ENCODE measurements around the gene TPCN1. TPM values are rescaled to one million over a fixed set of nuclear protein-coding genes. Genes with fewer than 3 reads are reported as not detected.

The TPCN1 gene
- total RNA-seq, 1 experiment from 2014 or later: 42.7 TPM

- H3K4me3 ChIP-seq: no peak overlapping the region
- no peaks in the 10 kb centered on the region for H3K9me3 ChIP-seq (ENCODE audit: insufficient read depth, low read depth)
- intact Hi-C loops (cut with micrococcal nuclease; ENCODE audit: unreplicated experiment): no loop called here
- ChIA-PET CTCF (interaction anchor here (0.6 kb wide), 1 partner anchor 108 kb away, joined by 3 read pairs; no protein-coding TSS in a partner anchor), POLR2A (ENCODE audit: unreplicated experiment) (no interaction called here)
- H3F3A ChIP-seq (ENCODE audit: insufficient read depth, low read depth): peaks cover 16% of the 10 kb centered on the region; the same call in 1 of the 2 replicates
- H3K4me2 ChIP-seq: no peak overlapping the region
- H3K27ac ChIP-seq: no peak overlapping the region
- no peaks in the 10 kb centered on the region for H3K36me3 ChIP-seq (ENCODE audit: low read depth)
- H3K9me2 ChIP-seq (ENCODE audit: insufficient read depth): no peaks in the 10 kb centered on the region
- H3K27me3 ChIP-seq (ENCODE audit: insufficient read depth, low read depth): no peaks in the 10 kb centered on the region
- no peak overlapping the region for H2AFZ ChIP-seq
- no peak for DNase-seq
- no peaks in the 10 kb centered on the region for H4K20me1 ChIP-seq (ENCODE audit: insufficient read depth)
- H3K79me2 ChIP-seq (ENCODE audit: low read depth): no peaks in the 10 kb centered on the region
- BruUV-seq (replicated peaks): no TSS peak
- TF ChIP-seq CTCF (conservative IDR thresholded peaks at IDR 0.05) (no peak), EZH2 (IDR thresholded peaks at IDR 0.05; ENCODE audit: low read depth) (no peak)
- peaks cover 12% of the 10 kb centered on the region for H3K4me1 ChIP-seq (replicated peaks; ENCODE audit: insufficient read depth)
Observed at GRCh38 chr12:113201187-113202177, 19.8 kb upstream of the TPCN1 start.

- Histone ChIP-seq H3K27ac (no peak overlapping the region), H3K9me3 (ENCODE audit: insufficient read depth, low read depth) (no peaks in the 10 kb centered on the region), H3K36me3 (ENCODE audit: low read depth) (no peaks in the 10 kb centered on the region), H3K27me3 (ENCODE audit: insufficient read depth, low read depth) (no peaks in the 10 kb centered on the region), H4K20me1 (ENCODE audit: insufficient read depth) (no peaks in the 10 kb centered on the region), H3K4me1 (replicated peaks; ENCODE audit: insufficient read depth) (peaks cover 12% of the 10 kb centered on the region), H2AFZ (no peak overlapping the region), H3K79me2 (ENCODE audit: low read depth) (no peaks in the 10 kb centered on the region), H3K4me3 (no peak overlapping the region), H3F3A (ENCODE audit: insufficient read depth, low read depth) (peaks cover 17% of the 10 kb centered on the region; the same call in 1 of the 2 replicates), H3K9me2 (ENCODE audit: insufficient read depth) (no peaks in the 10 kb centered on the region), H3K4me2 (no peak overlapping the region)
- intact Hi-C loops (cut with micrococcal nuclease; ENCODE audit: unreplicated experiment): no loop called here
- no peak for TF ChIP-seq CTCF (conservative IDR thresholded peaks at IDR 0.05)
- no peak for DNase-seq
- CTCF ChIA-PET: no interaction called here
- BruUV-seq (replicated peaks): no TSS peak
- POLR2A ChIA-PET (ENCODE audit: unreplicated experiment): no interaction called here
Observed at GRCh38 chr12:113202300-113203075, 18.8 kb upstream of the TPCN1 start.

Data from PC-9 (cell line).